H9 (cell line): ENCODE measurements around the gene OXTR. TPM values are rescaled to one million over a fixed set of nuclear protein-coding genes. Genes with fewer than 3 reads are reported as not detected.

Source experiments
- DNase-seq: peaks from one replicate; pipeline ENCODE4 v3.0.0-alpha.2; 2017
- H2AFZ ChIP-seq: one replicate; pipeline ENCODE4 v1.6.1; 2013; ENCODE audit warnings: mild to moderate bottlenecking, low read length, control low read depth, moderate library complexity
- H2AK5ac ChIP-seq: 2 replicates; pipeline ENCODE4 v1.6.1; 2013; ENCODE audit warnings: low read length, control low read depth, mixed read lengths; ENCODE audit not compliant: insufficient read length
- H2BK120ac ChIP-seq: one replicate; pipeline ENCODE4 v1.6.1; 2013; ENCODE audit warnings: low read depth, mild to moderate bottlenecking, low read length, control low read depth, inconsistent platforms; ENCODE audit not compliant: poor library complexity, severe bottlenecking
- H2BK12ac ChIP-seq: 2 replicates; pipeline ENCODE4 v1.6.1; 2013; ENCODE audit warnings: low read length, control low read depth, mixed read lengths, low read depth; ENCODE audit not compliant: insufficient read length
- H2BK15ac ChIP-seq: 2 replicates; pipeline ENCODE4 v1.6.1; 2013; ENCODE audit warnings: low read depth, low read length, control low read depth
- H2BK20ac ChIP-seq: one replicate; pipeline ENCODE4 v1.6.1; 2013; ENCODE audit warnings: low read depth, mild to moderate bottlenecking, low read length, control low read depth, inconsistent platforms; ENCODE audit not compliant: poor library complexity, severe bottlenecking
- H2BK5ac ChIP-seq: 2 replicates; pipeline ENCODE4 v1.6.1; 2013; ENCODE audit warnings: low read length, control low read depth, mixed read lengths; ENCODE audit not compliant: insufficient read length
- H3K14ac ChIP-seq: 2 replicates; pipeline ENCODE4 v1.6.1; 2013; ENCODE audit warnings: low read length, control low read depth; ENCODE audit not compliant: insufficient read depth
- H3K18ac ChIP-seq: 2 replicates; pipeline ENCODE4 v1.6.1; 2013; ENCODE audit warnings: low read depth, mild to moderate bottlenecking, mixed read lengths, low read length, control low read depth; ENCODE audit not compliant: insufficient read length
- H3K23ac ChIP-seq: 2 replicates; pipeline ENCODE4 v1.6.1; 2013; ENCODE audit warnings: low read length, control low read depth, mixed read lengths, low read depth; ENCODE audit not compliant: insufficient read length
- H3K23me2 ChIP-seq: 2 replicates; pipeline ENCODE4 v1.6.1; 2013; ENCODE audit warnings: low read depth, mild to moderate bottlenecking, mixed read lengths, low read length, control low read depth; ENCODE audit not compliant: insufficient read length, poor library complexity, severe bottlenecking
- H3K27ac ChIP-seq: 2 replicates; pipeline ENCODE4 v1.5.1; 2013; ENCODE audit warnings: low read length, control low read depth, mixed read lengths, low read depth; ENCODE audit not compliant: insufficient read length
- H3K27me3 ChIP-seq: 2 replicates; pipeline ENCODE4 v1.6.1; 2013; ENCODE audit warnings: low read length, control low read depth, inconsistent platforms; ENCODE audit not compliant: insufficient read depth
- H3K4ac ChIP-seq: 2 replicates; pipeline ENCODE4 v1.6.1; 2013; ENCODE audit warnings: low read depth, mild to moderate bottlenecking, control low read depth, inconsistent platforms, low read length, moderate library complexity
- H3K4me1 ChIP-seq: 2 replicates; pipeline ENCODE4 v1.6.1; 2013; ENCODE audit warnings: low read length, control low read depth, inconsistent platforms; ENCODE audit not compliant: insufficient read depth
- H3K4me2 ChIP-seq: 2 replicates; pipeline ENCODE4 v1.6.1; 2013; ENCODE audit warnings: low read length, control low read depth, mixed read lengths; ENCODE audit not compliant: insufficient read length, insufficient read depth
- H3K56ac ChIP-seq: 2 replicates; pipeline ENCODE4 v1.6.1; 2013; ENCODE audit warnings: low read depth, mild to moderate bottlenecking, mixed read lengths, low read length, control low read depth; ENCODE audit not compliant: insufficient read length
- H3K79me1 ChIP-seq: 2 replicates; pipeline ENCODE4 v1.6.1; 2013; ENCODE audit warnings: low read depth, mild to moderate bottlenecking, moderate library complexity, low read length, control low read depth, inconsistent platforms; ENCODE audit not compliant: insufficient read depth, poor library complexity, severe bottlenecking
- H3K79me2 ChIP-seq: 2 replicates; pipeline ENCODE4 v1.6.1; 2013; ENCODE audit warnings: low read length, control low read depth, inconsistent platforms; ENCODE audit not compliant: insufficient read depth
- H3K9ac ChIP-seq: 2 replicates; pipeline ENCODE4 v1.6.1; 2013; ENCODE audit warnings: low read length, control low read depth, mixed read lengths; ENCODE audit not compliant: insufficient read length; ENCODE audit errors: extremely low read depth
- H3K9me3 ChIP-seq: one replicate; pipeline ENCODE4 v1.6.1; 2013; ENCODE audit warnings: low read depth, low read length, inconsistent platforms; ENCODE audit not compliant: control insufficient read depth
- H3T11ph ChIP-seq: one replicate; pipeline ENCODE4 v1.6.1; 2013; ENCODE audit warnings: mild to moderate bottlenecking, low read length, control low read depth, inconsistent platforms
- H4K20me1 ChIP-seq: one replicate; pipeline ENCODE4 v1.6.1; 2013; ENCODE audit not compliant: control insufficient read depth, insufficient read length, insufficient read depth
- H4K5ac ChIP-seq: 2 replicates; pipeline ENCODE4 v1.6.1; 2013; ENCODE audit warnings: low read depth, mild to moderate bottlenecking, mixed read lengths, low read length, control low read depth; ENCODE audit not compliant: insufficient read length
- H4K8ac ChIP-seq: replicated peaks from 2 replicates; pipeline ENCODE4 v1.6.1; 2013; ENCODE audit warnings: low read length, control low read depth, mixed read lengths, low read depth; ENCODE audit not compliant: insufficient read length
- H4K91ac ChIP-seq: 2 replicates; pipeline ENCODE4 v1.6.1; 2013; ENCODE audit warnings: low read depth, mild to moderate bottlenecking, moderate library complexity, mixed read lengths, low read length, control low read depth; ENCODE audit not compliant: insufficient read length
- H3K27ac Mint-ChIP-seq, 3 experiments: 2 replicates in 2 of 3; 3 replicates in 1 of 3; pipeline ENCODE4 v1.8.0; 2020 to 2021; ENCODE audit warnings: mixed read lengths in 3 of 3, mild to moderate bottlenecking in 1 of 3, moderate library complexity in 1 of 3
- H3K27me3 Mint-ChIP-seq: 2 replicates; pipeline ENCODE4 v1.8.0; 2021; ENCODE audit warnings: low read depth, mild to moderate bottlenecking, moderate library complexity, mixed read lengths
- H3K36me3 Mint-ChIP-seq, 3 experiments: 2 replicates in 2 of 3; 3 replicates in 1 of 3; pipeline ENCODE4 v1.8.0; 2020 to 2021; ENCODE audit warnings: low read depth in 3 of 3, mixed read lengths in 3 of 3; ENCODE audit not compliant: insufficient read depth in 1 of 3
- H3K4me1 Mint-ChIP-seq, 2 experiments: 2 replicates each; pipeline ENCODE4 v1.8.0; 2020; ENCODE audit warnings: mixed read lengths in 2 of 2
- H3K4me3 Mint-ChIP-seq, 2 experiments: 2 replicates in 1 of 2; 3 replicates in 1 of 2; pipeline ENCODE4 v1.8.0; 2020 to 2021; ENCODE audit warnings: mild to moderate bottlenecking in 2 of 2, mixed read lengths in 2 of 2, moderate library complexity in 1 of 2
- H3K9me3 Mint-ChIP-seq, 2 experiments: 2 replicates in 1 of 2; 3 replicates in 1 of 2; pipeline ENCODE4 v1.8.0; 2020; ENCODE audit warnings: mild to moderate bottlenecking in 2 of 2, mixed read lengths in 2 of 2, moderate library complexity in 1 of 2
- CTCF ChIP-seq: fragments of 200-600 bp; sonication (generic); conservative IDR thresholded peaks from 3 replicates; pipeline ENCODE4 v1.8.0; 2021; ENCODE audit warnings: antibody characterized with exemption, mild to moderate bottlenecking
- WGBS: extraction: QIAGEN DNeasy Blood & Tissue Kit; methylation state at CpG from one replicate; pipeline ENCODE4 v1.1.7; 2013; ENCODE audit warnings: missing lambda C conversion rate, low lambda C conversion rate, mixed read lengths; ENCODE audit not compliant: insufficient read length; ENCODE audit errors: extremely low coverage; 5-methylcytosine and 5-hydroxymethylcytosine counted together
- total RNA-seq: library from RNA; stranded (reverse); gene quantifications from 2 replicates; pipeline ENCODE4 v1.2.1, GENCODE V29; 2021

The OXTR gene
- total RNA-seq, 1 experiment from 2014 or later, result 1.7 TPM

- no peaks in the 10 kb centered on the region for H3K79me2 ChIP-seq
- DNase-seq, result no peak
- no peak overlapping the region for H2BK5ac ChIP-seq
- H4K8ac ChIP-seq, result no peak overlapping the region
- H2BK120ac ChIP-seq, result no peak overlapping the region
- no peaks in the 10 kb centered on the region for H4K20me1 ChIP-seq
- H3K4me3 Mint-ChIP-seq, result no peak overlapping the region
- H3K79me1 ChIP-seq, result no peaks in the 10 kb centered on the region
- H3K4me1 Mint-ChIP-seq, result no peaks in the 10 kb centered on the region
- no CpG with 5 or more reads among the region's 3 CpGs for WGBS
- H2AK5ac ChIP-seq, result no peak overlapping the region
- H3K36me3 Mint-ChIP-seq, result peaks cover 0 to 5% (median 0%) of the 10 kb centered on the region in 3 experiments; a peak in 2 of 7 replicates
- H3K9me3 ChIP-seq, result no peaks in the 10 kb centered on the region
- no peak overlapping the region for H3K23ac ChIP-seq
- no peak overlapping the region; a peak in 1 of 7 replicates for H3K27ac Mint-ChIP-seq
- H2BK15ac ChIP-seq, result no peak overlapping the region
- no peaks in the 10 kb centered on the region for H3K27me3 ChIP-seq
- H3K14ac ChIP-seq, result no peak overlapping the region
- no peak overlapping the region for H2BK20ac ChIP-seq
- H3K4me2 ChIP-seq, result no peak overlapping the region
- peaks cover 10 to 12% of the 10 kb centered on the region in 2 experiments for H3K9me3 Mint-ChIP-seq
- H3K27me3 Mint-ChIP-seq, result no peaks in the 10 kb centered on the region
- H4K5ac ChIP-seq, result no peak overlapping the region
- H3K4me1 ChIP-seq, result no peaks in the 10 kb centered on the region
- H3T11ph ChIP-seq, result no peak overlapping the region
- no peak overlapping the region for H2BK12ac ChIP-seq
- no peak overlapping the region for H3K4ac ChIP-seq
- H3K56ac ChIP-seq, result no peak overlapping the region
- H3K23me2 ChIP-seq, result no peaks in the 10 kb centered on the region
- H3K27ac ChIP-seq, result no peak overlapping the region
- no peak overlapping the region for H4K91ac ChIP-seq
- no peak overlapping the region for H2AFZ ChIP-seq
- no peak overlapping the region for H3K18ac ChIP-seq
- TF ChIP-seq CTCF, result no peak
- H3K9ac ChIP-seq, result no peak overlapping the region
Observed at GRCh38 chr3:8802256-8802655, 32.8 kb upstream of the OXTR start.
